PC-3 (cell line): ENCODE data around the gene SOCS2.

ENCODE experiments used
- CTCF ChIP-seq: fragments of 300-600 bp; sonication (generic); conservative IDR thresholded peaks from 2 replicates; pipeline ENCODE4 v1.5.1; 2017; ENCODE audit warnings: antibody characterized with exemption, low read depth, mild to moderate bottlenecking, low read length
- EZH2 ChIP-seq: fragments of 300-600 bp; sonication (generic); IDR thresholded peaks from one replicate; pipeline ENCODE4 v1.6.1; 2017; ENCODE audit warnings: antibody characterized with exemption, mild to moderate bottlenecking, low read length; ENCODE audit not compliant: unreplicated experiment
- EZH2phosphoT487 ChIP-seq: fragments of 300-600 bp; sonication (generic); IDR thresholded peaks from 2 replicates; pipeline ENCODE4 v1.6.1; 2018; ENCODE audit warnings: mild to moderate bottlenecking, antibody characterized with exemption, low read length, borderline replicate concordance

GRCh38 chr12:93526786-93527428 lies 45.6 kb upstream of the SOCS2 start:
- TF ChIP-seq EZH2 (no peak), CTCF (no peak), EZH2phosphoT487 (no peak)
